ENCODE measurements around the gene JADE2.

The JADE2 gene

DNA sequence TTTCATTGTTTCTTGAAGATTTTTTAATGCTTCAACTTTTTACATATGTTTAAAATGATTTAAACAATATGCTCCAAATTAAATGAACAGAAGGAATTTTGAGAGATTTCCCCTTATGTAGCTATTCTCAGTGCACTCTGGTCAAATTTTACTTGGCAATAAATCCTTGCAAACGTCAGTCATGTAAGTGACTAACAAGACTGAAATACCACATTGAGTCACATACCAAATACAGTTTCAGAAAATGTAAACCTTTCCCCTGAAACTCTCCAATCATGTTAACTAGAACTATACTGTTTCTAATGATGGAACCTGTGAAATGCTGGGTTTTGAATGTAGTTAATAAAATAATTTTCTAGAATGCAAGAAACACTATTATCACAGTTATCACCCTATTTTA, 77.6 kb downstream of the JADE2 start:
- peak; percentile 27 for DNase-seq
- in situ Hi-C loops (cut with HindIII; ENCODE audit: low pct_ligation_motif_present, low pct_unique_long_range_greater_than_20kb, low sequenced_read_pairs) = no loop called here

GRCh38 chr5:134604908-134605307, 79.4 kb downstream of the JADE2 start:
- in situ Hi-C loops (cut with HindIII; ENCODE audit: low pct_ligation_motif_present, low pct_unique_long_range_greater_than_20kb, low sequenced_read_pairs) = no loop called here
- DNase-seq = no peak

DNA sequence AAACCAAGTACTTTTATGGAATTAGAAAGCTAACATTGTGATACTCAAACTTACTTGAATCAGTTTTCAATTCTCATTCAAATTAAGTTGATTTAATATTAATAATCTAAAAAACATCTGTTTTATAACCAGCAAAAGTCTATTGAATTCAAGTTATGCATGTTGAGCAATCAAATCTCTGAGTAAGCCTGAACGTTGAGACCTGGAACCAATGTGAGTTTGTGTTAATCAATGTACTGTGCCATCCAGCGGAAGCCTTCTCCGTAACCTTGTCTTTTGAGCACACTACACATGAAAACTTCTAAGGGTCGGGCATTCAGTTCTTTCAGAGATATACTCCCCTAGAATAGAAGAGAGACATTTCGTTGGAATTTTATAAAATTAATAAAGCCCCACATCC, 81.3 kb downstream of the JADE2 start:
- no peak for DNase-seq
- in situ Hi-C loops (cut with HindIII; ENCODE audit: low pct_ligation_motif_present, low pct_unique_long_range_greater_than_20kb, low sequenced_read_pairs) = no loop called here

GRCh38 chr5:134608555-134608954, 83.1 kb downstream of the JADE2 start:
- in situ Hi-C loops (cut with HindIII; ENCODE audit: low pct_ligation_motif_present, low pct_unique_long_range_greater_than_20kb, low sequenced_read_pairs) = no loop called here
- DNase-seq = no peak

- in situ Hi-C loops (cut with HindIII; ENCODE audit: low pct_ligation_motif_present, low pct_unique_long_range_greater_than_20kb, low sequenced_read_pairs) = no loop called here
- DNase-seq = peak; percentile 48
Observed at GRCh38 chr5:134609232-134609851, 83.9 kb downstream of the JADE2 start.

- no peak for DNase-seq
- in situ Hi-C loops (cut with HindIII; ENCODE audit: low pct_ligation_motif_present, low pct_unique_long_range_greater_than_20kb, low sequenced_read_pairs) = no loop called here
Observed at GRCh38 chr5:134610725-134611124, 85.3 kb downstream of the JADE2 start.

GRCh38 chr5:134611515-134611914, 86.0 kb downstream of the JADE2 start:
- no peak for DNase-seq
- in situ Hi-C loops (cut with HindIII; ENCODE audit: low pct_ligation_motif_present, low pct_unique_long_range_greater_than_20kb, low sequenced_read_pairs) = no loop called here

DNA sequence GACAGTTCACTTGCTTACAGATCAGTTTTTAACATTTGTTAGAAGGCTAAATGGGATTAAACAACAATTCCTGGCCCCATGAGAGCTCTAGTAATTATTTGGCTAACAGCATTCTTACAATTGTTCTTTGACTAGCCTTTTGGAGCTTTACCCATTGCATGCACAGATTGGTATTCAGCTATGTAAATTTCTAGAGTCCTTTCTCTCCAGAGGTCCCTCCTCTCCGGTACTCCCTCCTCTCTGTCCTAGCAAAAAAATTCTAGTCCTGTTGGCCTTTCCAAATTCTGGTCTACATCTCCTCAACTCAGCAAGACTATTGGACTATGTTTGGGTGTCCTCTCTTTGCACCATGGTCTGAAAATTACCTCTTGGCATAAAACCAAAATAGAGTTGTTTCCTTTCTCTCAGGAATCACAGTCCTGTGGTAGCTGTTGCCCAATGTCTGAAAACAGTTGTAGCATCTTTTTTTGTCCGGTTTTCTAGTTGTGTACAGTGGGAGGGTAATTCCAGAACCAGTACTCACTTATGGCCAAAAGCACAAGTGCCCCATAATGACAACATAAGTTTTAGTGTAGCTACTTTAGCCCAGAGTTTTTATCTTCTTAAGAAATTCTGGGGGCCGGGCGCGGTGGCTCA, 89.1 kb downstream of the JADE2 start:
- in situ Hi-C loops (cut with HindIII; ENCODE audit: low pct_ligation_motif_present, low pct_unique_long_range_greater_than_20kb, low sequenced_read_pairs) = no loop called here
- no peak for DNase-seq

GRCh38 chr5:134620634-134621033, 95.2 kb downstream of the JADE2 start:
- DNase-seq = no peak
- in situ Hi-C loops (cut with HindIII; ENCODE audit: low pct_ligation_motif_present, low pct_unique_long_range_greater_than_20kb, low sequenced_read_pairs) = no loop called here

DNA sequence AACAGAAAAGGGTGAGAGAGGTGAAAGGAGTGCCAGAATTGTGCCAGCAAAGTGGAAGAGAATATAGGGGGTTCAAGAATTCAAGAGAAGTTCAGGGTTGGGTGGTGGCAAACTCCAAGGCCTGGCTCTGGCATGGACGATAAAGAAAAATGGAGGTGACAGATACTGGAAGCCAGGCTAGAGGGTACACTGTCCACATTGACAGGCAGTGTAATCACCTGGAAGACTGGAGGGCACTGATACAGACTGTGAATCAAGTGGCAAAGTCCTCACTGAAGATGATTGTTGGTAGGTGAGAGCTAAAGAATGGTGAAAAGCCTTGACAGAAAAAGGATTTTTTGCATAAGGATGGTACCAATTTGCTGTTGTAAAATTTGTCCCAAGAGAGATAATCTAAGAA, 100.1 kb downstream of the JADE2 start:
- in situ Hi-C loops (cut with HindIII; ENCODE audit: low pct_ligation_motif_present, low pct_unique_long_range_greater_than_20kb, low sequenced_read_pairs) = no loop called here
- no peak for DNase-seq

GRCh38 chr5:134626369-134627014, 101.0 kb downstream of the JADE2 start:
- in situ Hi-C loops (cut with HindIII; ENCODE audit: low pct_ligation_motif_present, low pct_unique_long_range_greater_than_20kb, low sequenced_read_pairs) = no loop called here
- DNase-seq = no peak
